Loucy (cell line): ENCODE measurements around the gene ZNF274.

ENCODE experiments used
- CTCF ChIP-seq: fragments of 200-600 bp; sonication (generic); conservative IDR thresholded peaks from 2 replicates; pipeline ENCODE4 v1.5.1; 2014; ENCODE audit warnings: mild to moderate bottlenecking, antibody characterized with exemption, low read length
- EZH2phosphoT487 ChIP-seq: fragments of 200-600 bp; IDR thresholded peaks from 2 replicates; pipeline ENCODE4 v1.6.1; 2018; ENCODE audit warnings: antibody characterized with exemption, mild to moderate bottlenecking, moderate library complexity, borderline replicate concordance

- TF ChIP-seq CTCF: no peak
- no peak for TF ChIP-seq EZH2phosphoT487
Measured at GRCh38 chr19:58150328-58150921, 32.4 kb upstream of the ZNF274 start, which contains the start of gene ZNF329.
